ENCODE results near the gene PPFIBP1. TPM values are rescaled to one million over a fixed set of nuclear protein-coding genes. Genes with fewer than 3 reads are reported as not detected.

The PPFIBP1 gene
- total RNA-seq, 2 donors from 2014 or later: 98.5 to 213 TPM

- H3K27me3 Mint-ChIP-seq (ENCODE audit: insufficient read depth): no peaks in the 10 kb centered on the region
- H3K9me3 Mint-ChIP-seq: no peaks in the 10 kb centered on the region
- H3K4me3 ChIP-seq (ENCODE audit: low read length): no peak overlapping the region
- no peak overlapping the region for H3K27ac Mint-ChIP-seq
- H3K36me3 Mint-ChIP-seq (ENCODE audit: low read depth): peaks cover 6% of the 10 kb centered on the region
- H3K4me1 Mint-ChIP-seq: peaks cover 67% of the 10 kb centered on the region
- WGBS, 2 experiments (ENCODE audit: insufficient coverage in 1 of 2, insufficient read length in 1 of 2): 95 to 100% methylated on average over 3 to 4 of the region's 4 CpGs
- no peaks in the 10 kb centered on the region for H3K9me3 ChIP-seq (ENCODE audit: control insufficient read depth, low read length)
- H3K27me3 ChIP-seq (ENCODE audit: control insufficient read depth, insufficient read depth, low read length, poor library complexity, severe bottlenecking): no peaks in the 10 kb centered on the region
- H3K4me1 ChIP-seq (ENCODE audit: control insufficient read depth, insufficient read depth, low read length): peaks cover 16% of the 10 kb centered on the region
- H3K4me3 Mint-ChIP-seq: no peak overlapping the region
- no peak for DNase-seq
- H3K27ac ChIP-seq (ENCODE audit: low read depth, low read length): no peak overlapping the region
- TF ChIP-seq CTCF (conservative IDR thresholded peaks at IDR 0.05): no peak
- no peaks in the 10 kb centered on the region for H3K36me3 ChIP-seq (ENCODE audit: control insufficient read depth, insufficient read depth, low read length)
- H3K9ac ChIP-seq (ENCODE audit: extremely low read depth, low read length, poor library complexity, severe bottlenecking): no peak overlapping the region
These were observed 26.6 kb downstream of the PPFIBP1 start for GRCh38 chr12:27550653-27550975.

- H3K36me3 ChIP-seq (ENCODE audit: control insufficient read depth, insufficient read depth, low read length): no peaks in the 10 kb centered on the region
- H3K4me1 Mint-ChIP-seq: peaks cover 68% of the 10 kb centered on the region
- H3K4me3 Mint-ChIP-seq: no peak overlapping the region
- no peaks in the 10 kb centered on the region for H3K9me3 ChIP-seq (ENCODE audit: control insufficient read depth, low read length)
- no peak for TF ChIP-seq CTCF (conservative IDR thresholded peaks at IDR 0.05)
- WGBS, 2 experiments (ENCODE audit: insufficient coverage in 1 of 2, insufficient read length in 1 of 2): 97 to 100% methylated on average over 2 to 9 of the region's 9 CpGs
- no peaks in the 10 kb centered on the region for H3K9me3 Mint-ChIP-seq
- no peak for DNase-seq
- peaks cover 6% of the 10 kb centered on the region for H3K36me3 Mint-ChIP-seq (ENCODE audit: low read depth)
- H3K4me1 ChIP-seq (ENCODE audit: control insufficient read depth, insufficient read depth, low read length): peaks cover 21% of the 10 kb centered on the region
- no peak overlapping the region for H3K9ac ChIP-seq (ENCODE audit: extremely low read depth, low read length, poor library complexity, severe bottlenecking)
- H3K27me3 ChIP-seq (ENCODE audit: control insufficient read depth, insufficient read depth, low read length, poor library complexity, severe bottlenecking): no peaks in the 10 kb centered on the region
- no peaks in the 10 kb centered on the region for H3K27me3 Mint-ChIP-seq (ENCODE audit: insufficient read depth)
- H3K27ac ChIP-seq (ENCODE audit: low read depth, low read length): no peak overlapping the region
- H3K27ac Mint-ChIP-seq: no peak overlapping the region
- no peak overlapping the region for H3K4me3 ChIP-seq (ENCODE audit: low read length)
These were observed 27.3 kb downstream of the PPFIBP1 start for GRCh38 chr12:27551172-27551840.

- peaks cover 72% of the 10 kb centered on the region for H3K4me1 Mint-ChIP-seq
- Histone ChIP-seq H3K27ac (ENCODE audit: low read depth, low read length) (no peak overlapping the region), H3K4me1 (ENCODE audit: control insufficient read depth, insufficient read depth, low read length) (peaks cover 21% of the 10 kb centered on the region), H3K36me3 (ENCODE audit: control insufficient read depth, insufficient read depth, low read length) (no peaks in the 10 kb centered on the region), H3K27me3 (ENCODE audit: control insufficient read depth, insufficient read depth, low read length, poor library complexity, severe bottlenecking) (no peaks in the 10 kb centered on the region), H3K9me3 (ENCODE audit: control insufficient read depth, low read length) (no peaks in the 10 kb centered on the region), H3K4me3 (ENCODE audit: low read length) (no peak overlapping the region), H3K9ac (ENCODE audit: extremely low read depth, low read length, poor library complexity, severe bottlenecking) (no peak overlapping the region)
- H3K36me3 Mint-ChIP-seq (ENCODE audit: low read depth): peaks cover 6% of the 10 kb centered on the region
- no peaks in the 10 kb centered on the region for H3K27me3 Mint-ChIP-seq (ENCODE audit: insufficient read depth)
- no peak overlapping the region for H3K4me3 Mint-ChIP-seq
- H3K27ac Mint-ChIP-seq: no peak overlapping the region
- no peak for TF ChIP-seq CTCF (conservative IDR thresholded peaks at IDR 0.05)
- 92 to 96% methylated on average over 5 to 6 of the region's 6 CpGs for WGBS, 2 experiments (ENCODE audit: insufficient coverage in 1 of 2, insufficient read length in 1 of 2)
- H3K9me3 Mint-ChIP-seq: no peaks in the 10 kb centered on the region
- DNase-seq: no peak
These were observed 28.2 kb downstream of the PPFIBP1 start for GRCh38 chr12:27552235-27552634.
